ENCODE measurements around the gene THRB.

Gene THRB

GRCh38 chr3:24470277-24470676 is 24.4 kb downstream of the THRB start:
- no peak overlapping the region for H3K4me3 ChIP-seq (ENCODE audit: low read depth, low read length)
- no peak for TF ChIP-seq CTCF (conservative IDR thresholded peaks at IDR 0.05; ENCODE audit: low read depth, low read length)
- DNase-seq (ENCODE audit: low read depth), result no peak

- DNase-seq (ENCODE audit: low read depth), result no peak
- H3K4me3 ChIP-seq (ENCODE audit: low read depth, low read length), result no peak overlapping the region
- TF ChIP-seq CTCF (conservative IDR thresholded peaks at IDR 0.05; ENCODE audit: low read depth, low read length), result no peak
These were observed 30.3 kb downstream of the THRB start for GRCh38 chr3:24464389-24464788.

GRCh38 chr3:24462737-24463136 is 31.9 kb downstream of the THRB start:
- no peak for TF ChIP-seq CTCF (conservative IDR thresholded peaks at IDR 0.05; ENCODE audit: low read depth, low read length)
- DNase-seq (ENCODE audit: low read depth), result no peak
- no peak overlapping the region for H3K4me3 ChIP-seq (ENCODE audit: low read depth, low read length)

- DNase-seq (ENCODE audit: low read depth), result peak; percentile 33
- H3K4me3 ChIP-seq (ENCODE audit: low read depth, low read length), result no peak overlapping the region
- no peak for TF ChIP-seq CTCF (conservative IDR thresholded peaks at IDR 0.05; ENCODE audit: low read depth, low read length)
These were observed 33.7 kb downstream of the THRB start for GRCh38 chr3:24460974-24461373.

- no peak overlapping the region for H3K4me3 ChIP-seq (ENCODE audit: low read depth, low read length)
- TF ChIP-seq CTCF (conservative IDR thresholded peaks at IDR 0.05; ENCODE audit: low read depth, low read length), result no peak
- no peak for DNase-seq (ENCODE audit: low read depth)
These were observed 36.9 kb downstream of the THRB start for GRCh38 chr3:24457719-24458118.

- H3K4me3 ChIP-seq (ENCODE audit: low read depth, low read length), result no peak overlapping the region
- no peak for DNase-seq (ENCODE audit: low read depth)
- TF ChIP-seq CTCF (conservative IDR thresholded peaks at IDR 0.05; ENCODE audit: low read depth, low read length), result no peak
These were observed 39.8 kb downstream of the THRB start for GRCh38 chr3:24454856-24455255.

- TF ChIP-seq CTCF (conservative IDR thresholded peaks at IDR 0.05; ENCODE audit: low read depth, low read length), result no peak
- DNase-seq (ENCODE audit: low read depth), result no peak
- H3K4me3 ChIP-seq (ENCODE audit: low read depth, low read length), result no peak overlapping the region
These were observed 40.3 kb downstream of the THRB start for GRCh38 chr3:24454393-24454792.
